HS-5 (cell line): ENCODE data around the gene NPR3.

Source experiments
- DNase-seq: peaks from one replicate; pipeline ENCODE4 v3.0.0-alpha.2; 2012; ENCODE audit warnings: low read depth

NPR3 gene, protein sequence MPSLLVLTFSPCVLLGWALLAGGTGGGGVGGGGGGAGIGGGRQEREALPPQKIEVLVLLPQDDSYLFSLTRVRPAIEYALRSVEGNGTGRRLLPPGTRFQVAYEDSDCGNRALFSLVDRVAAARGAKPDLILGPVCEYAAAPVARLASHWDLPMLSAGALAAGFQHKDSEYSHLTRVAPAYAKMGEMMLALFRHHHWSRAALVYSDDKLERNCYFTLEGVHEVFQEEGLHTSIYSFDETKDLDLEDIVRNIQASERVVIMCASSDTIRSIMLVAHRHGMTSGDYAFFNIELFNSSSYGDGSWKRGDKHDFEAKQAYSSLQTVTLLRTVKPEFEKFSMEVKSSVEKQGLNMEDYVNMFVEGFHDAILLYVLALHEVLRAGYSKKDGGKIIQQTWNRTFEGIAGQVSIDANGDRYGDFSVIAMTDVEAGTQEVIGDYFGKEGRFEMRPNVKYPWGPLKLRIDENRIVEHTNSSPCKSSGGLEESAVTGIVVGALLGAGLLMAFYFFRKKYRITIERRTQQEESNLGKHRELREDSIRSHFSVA

DNA sequence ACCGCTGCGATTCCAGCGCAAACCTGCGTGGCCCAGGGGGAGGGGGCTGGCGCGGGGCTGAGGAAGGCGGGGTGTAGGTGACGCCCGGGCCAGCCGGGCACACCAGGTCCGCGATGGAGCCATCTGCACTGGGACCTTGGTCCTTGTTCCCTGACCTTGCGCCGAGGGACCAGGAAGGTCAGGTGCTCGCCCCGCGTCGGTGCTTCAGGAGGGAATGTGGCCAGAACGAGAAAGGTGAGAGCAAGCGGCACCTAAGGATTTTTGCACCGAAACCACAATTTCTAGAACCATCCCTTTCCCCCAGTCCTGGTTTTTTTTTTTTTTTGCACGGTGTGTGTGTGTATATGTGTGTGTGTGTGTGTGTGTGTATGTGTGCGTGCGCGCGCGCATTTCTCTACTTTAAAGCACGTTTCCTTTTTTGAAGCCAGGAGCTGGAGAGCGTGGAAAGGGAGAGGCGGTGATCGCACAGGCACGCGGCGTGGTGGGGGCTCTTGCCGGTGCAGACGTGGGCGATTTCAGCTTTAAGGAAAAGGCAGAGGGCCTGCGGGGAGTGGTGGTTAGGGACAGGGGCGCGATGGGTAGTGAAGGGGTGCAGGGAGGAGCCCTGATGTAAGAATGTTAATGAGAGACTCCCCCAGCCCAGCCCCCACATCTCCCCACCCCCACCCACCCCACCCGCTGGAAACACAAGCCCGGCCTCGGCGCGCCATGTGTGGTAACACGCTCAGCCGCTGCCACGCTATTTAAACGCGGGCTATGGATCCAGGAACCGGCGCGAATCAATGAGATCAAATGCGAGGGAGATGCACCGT, at the start of gene NPR3:
Gene NPR3 (plus strand): TSS at position 772 of the 812 bp plus-strand sequence. CDS start 456 bp downstream, outside the sequence.
- no peak for DNase-seq

DNA sequence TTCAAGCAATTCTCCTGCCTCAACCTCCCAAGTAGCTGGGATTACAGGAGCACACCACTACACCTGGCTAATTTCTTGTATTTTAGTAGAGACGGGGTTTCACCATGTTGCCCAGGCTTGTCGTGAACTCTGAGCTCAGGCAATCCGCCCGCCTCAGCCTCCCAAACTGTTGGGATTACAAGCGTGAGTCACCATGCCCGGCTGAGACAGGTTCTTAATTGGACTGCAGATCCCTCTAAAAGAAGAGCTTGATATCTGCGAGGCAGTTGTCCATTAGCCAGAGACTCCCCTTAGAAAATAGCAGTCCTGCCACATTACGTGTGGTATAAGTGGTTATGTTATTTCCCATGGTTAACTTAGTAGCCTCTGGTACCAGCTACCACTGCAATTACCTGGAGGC, 46.6 kb upstream of the NPR3 start:
- DNase-seq, result no peak

GRCh38 chr5:32668552-32668951, 42.6 kb upstream of the NPR3 start:
- DNase-seq, result no peak

DNA sequence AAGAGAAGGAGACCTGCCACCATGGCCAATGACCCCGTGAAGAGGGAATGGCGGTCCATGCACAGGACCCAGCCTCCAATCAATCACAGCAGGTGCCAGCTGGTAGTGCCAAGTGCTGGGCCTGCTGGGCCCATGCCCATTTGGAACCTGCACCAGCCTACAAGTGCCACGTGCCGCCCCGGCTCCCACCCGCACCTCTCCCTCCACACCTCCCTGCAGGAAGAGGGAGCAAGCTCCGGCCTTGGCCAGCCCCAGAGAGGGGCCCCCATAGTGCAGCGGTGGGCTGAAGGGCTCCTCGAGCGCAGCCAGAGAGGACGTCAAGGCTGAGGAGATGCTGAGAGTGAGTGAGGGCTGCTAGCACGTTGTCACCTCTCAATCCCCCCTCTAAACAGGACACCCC, 37.8 kb upstream of the NPR3 start:
- DNase-seq, result no peak

DNA sequence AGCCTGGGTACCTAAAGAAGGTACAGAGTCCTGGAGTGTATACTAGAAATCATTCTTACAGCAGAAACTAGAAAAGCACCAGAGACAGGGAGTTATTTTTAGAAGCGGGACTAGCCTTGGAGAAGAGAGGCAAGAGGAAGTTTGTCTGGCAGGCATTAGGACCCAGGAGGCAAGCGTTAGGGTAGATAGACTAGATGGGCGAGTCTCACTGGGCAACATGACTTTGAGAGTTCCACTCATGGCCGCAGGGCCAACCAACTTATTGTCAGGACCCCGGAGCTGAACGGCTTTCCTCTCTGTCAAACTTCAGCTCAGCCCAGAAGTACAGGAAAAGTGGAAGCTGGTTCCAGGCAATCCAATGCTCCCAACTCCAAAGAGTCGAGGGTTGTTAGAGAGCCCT, 34.1 kb upstream of the NPR3 start:
- DNase-seq, result no peak

GRCh38 chr5:32678472-32678871, 32.6 kb upstream of the NPR3 start:
- no peak for DNase-seq

GRCh38 chr5:32679218-32679617, 31.9 kb upstream of the NPR3 start:
- DNase-seq, result no peak

DNA sequence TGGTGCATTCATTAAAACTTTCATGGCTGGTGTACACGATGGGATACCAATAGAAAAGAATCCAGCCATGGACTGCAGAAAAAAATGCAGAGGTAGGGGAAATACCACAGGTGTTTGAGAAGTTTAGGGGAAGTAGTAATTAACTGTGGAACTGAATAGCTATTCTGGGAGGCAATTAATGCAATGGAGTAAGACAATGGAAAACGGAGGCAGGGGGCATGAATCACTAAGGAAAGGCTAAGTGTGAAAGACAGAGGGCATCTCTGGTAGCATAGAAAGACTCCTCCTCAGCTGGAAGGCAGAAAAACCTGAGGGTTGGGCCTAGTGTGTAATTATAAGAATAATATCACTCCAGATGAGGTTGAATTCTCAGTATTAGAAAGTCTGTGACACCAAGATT, 30.9 kb upstream of the NPR3 start:
- no peak for DNase-seq

- no peak for DNase-seq
These were observed 28.0 kb upstream of the NPR3 start for GRCh38 chr5:32683125-32683524.

DNA sequence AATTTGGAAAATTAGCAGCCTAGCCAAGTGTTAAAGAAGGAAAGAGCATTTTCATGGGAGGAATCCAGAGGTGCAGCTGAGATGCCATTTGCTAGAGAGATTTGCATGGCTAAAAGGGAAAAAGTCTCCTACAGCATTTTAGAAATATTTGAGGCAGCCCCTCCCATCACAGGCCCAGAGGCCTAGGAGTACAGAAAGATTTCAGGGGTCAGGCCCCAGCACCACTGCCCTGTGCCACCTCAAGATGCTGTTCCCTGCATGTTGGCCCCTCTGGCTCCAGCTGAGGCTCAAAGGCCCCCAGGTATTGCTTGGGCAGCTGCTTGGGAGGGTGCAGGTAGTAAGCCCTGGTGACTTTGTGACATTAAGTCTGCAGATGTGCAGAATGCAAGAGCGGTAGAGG, 26.9 kb upstream of the NPR3 start:
- no peak for DNase-seq

GRCh38 chr5:32686799-32687498, 24.2 kb upstream of the NPR3 start:
- DNase-seq, result no peak

- DNase-seq, result no peak
These were observed 23.7 kb upstream of the NPR3 start for GRCh38 chr5:32687499-32687831.

- DNase-seq, result no peak
These were observed 21.0 kb upstream of the NPR3 start for GRCh38 chr5:32690153-32690552.

- no peak for DNase-seq
These were observed 20.5 kb upstream of the NPR3 start for GRCh38 chr5:32690666-32691065.

DNA sequence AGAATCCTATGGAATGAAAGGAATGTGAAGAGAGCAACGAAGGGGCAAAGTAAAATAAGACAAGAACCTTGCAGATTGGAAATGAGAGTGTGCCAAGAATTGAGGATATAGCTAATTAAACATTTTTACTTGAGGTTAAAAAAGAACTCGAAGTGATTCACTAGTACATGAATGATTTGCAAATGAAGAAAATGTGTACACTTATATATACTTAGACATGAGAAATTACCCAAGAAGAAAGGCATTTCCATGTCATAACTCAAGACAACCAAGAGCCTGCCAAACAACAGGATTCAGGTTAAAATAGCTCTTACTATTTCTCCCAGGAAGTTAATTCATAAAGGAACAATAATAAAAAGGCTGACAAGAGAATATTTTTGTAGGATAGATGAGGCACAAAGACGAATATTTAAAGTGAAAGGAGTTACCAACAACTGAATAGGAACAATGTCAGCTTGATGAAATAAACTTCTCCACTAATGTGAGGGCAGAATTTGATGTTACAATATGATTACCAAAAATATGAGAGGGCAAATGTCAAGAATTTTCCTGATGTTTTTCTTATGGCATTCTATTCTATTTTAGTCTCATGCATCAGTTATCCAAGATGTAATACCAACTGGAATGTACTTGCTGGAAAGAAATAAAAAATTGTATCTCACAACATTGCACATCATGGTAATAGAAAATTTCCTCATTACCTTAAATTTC, 18.9 kb upstream of the NPR3 start:
- DNase-seq, result peak; percentile 68

DNA sequence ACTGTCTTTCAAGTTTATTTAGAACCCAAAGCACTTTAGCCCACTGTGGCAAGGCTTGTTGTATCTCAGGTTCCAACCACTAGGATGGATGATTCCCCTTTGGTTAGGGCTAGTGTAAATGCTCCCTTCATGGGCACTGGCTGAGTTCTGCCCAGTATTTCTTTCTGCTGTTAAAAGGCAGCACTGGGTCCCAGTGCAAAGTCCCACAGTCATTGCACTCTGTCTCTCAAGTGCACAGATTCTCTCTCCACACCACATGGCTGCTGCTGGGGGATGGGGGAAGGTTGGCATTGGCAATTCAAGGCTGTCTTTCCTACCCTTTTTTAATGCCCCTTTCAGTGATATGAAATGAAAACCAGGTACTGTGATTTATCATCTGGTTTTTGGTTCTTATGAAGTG, 7.2 kb upstream of the NPR3 start:
- no peak for DNase-seq

DNA sequence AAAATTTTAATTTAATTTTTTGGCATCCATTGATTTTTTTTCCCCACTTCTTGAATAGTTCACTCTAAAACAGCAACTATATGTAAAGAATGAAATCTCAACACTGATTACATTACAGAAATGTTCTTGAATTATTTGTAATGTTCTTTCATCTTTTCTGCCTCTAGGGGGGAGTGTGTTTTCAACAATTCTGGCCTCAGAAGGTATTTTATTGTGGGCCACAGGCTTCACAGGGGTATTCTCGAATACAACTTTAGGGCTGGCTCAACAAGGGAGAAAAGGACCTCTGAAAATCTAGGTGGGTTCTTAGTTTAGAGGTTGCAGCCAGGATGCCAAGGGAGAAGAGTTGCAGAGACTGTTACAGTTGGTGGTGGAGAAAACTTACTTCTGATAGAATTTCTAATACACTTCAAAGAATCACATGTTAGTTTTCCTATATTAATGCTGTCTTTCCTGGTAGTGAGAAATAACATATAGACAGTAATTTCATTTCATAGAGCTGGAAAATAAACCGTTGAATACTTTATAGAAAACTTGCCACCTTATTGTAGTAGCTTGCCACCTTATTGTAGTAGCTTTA, 3.6 kb upstream of the NPR3 start:
- DNase-seq, result no peak

- no peak for DNase-seq
These were observed 2.2 kb upstream of the NPR3 start for GRCh38 chr5:32708949-32709348.

DNA sequence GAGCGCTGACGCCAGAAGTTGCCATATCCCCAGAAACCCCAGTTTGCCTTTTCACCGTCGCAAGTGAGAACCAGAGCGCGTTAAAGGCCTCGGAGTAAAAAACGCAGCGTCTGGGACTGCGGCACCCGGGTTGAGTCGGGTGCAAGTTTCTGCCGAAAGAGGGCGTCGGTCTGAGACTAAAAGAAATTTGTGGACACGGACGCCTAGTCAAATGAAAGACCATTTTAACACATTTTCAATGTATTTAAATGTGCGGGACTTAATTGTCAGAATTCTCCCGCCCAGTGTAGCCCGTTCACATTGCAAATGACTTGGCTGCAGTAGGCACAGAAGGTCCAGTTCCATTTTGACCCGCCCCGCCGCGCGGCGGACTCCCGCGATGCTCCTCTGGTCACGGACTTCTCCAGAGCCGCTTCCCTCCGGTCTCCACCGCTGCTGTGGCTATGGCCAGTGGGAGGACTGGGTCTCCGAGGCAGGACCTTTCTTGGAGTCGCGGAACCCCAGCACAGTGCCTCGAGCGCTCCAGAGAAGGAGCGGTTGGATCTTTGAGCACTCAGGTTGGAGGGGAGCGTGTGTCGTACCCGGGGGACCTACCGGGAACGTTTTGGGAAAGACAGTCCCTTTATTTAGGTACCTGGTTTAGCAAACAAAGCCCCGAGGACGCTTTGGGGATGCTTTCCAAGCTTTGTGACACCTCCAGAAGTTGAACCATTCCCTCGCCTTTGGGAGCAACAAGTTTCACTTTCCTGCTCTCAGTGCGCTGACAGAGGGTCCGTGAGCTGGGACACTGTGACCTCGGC, 1.2 kb upstream of the NPR3 start:
- DNase-seq, result no peak

- no peak for DNase-seq
These were observed 200 bp downstream of the NPR3 start for GRCh38 chr5:32711362-32711680.
